AG09309 (cell line): ENCODE results near the gene RELB.
"Not testable (repeated sequence)": the region's sequence is repeated elsewhere in the genome, so short reads cannot be mapped to it uniquely, and the experiment has no call there.

ENCODE experiments used
- DNase-seq: peaks from one replicate; pipeline ENCODE4 v3.0.0-alpha.2; 2010; ENCODE audit warnings: low read depth
- H3K4me3 ChIP-seq: 2 replicates; pipeline ENCODE4 v1.5.1; 2011; ENCODE audit warnings: mild to moderate bottlenecking, low read depth, low read length, moderate library complexity; ENCODE audit not compliant: control insufficient read depth
- TF ChIP-seq, protein P1 (sequence below): IDR thresholded peaks from 2 replicates; pipeline ENCODE4 v1.5.1; 2011; ENCODE audit warnings: mild to moderate bottlenecking, low read depth, low read length, inconsistent platforms; ENCODE audit not compliant: insufficient read depth, control insufficient read depth; ENCODE audit errors: missing control alignments

Gene RELB

DNA sequence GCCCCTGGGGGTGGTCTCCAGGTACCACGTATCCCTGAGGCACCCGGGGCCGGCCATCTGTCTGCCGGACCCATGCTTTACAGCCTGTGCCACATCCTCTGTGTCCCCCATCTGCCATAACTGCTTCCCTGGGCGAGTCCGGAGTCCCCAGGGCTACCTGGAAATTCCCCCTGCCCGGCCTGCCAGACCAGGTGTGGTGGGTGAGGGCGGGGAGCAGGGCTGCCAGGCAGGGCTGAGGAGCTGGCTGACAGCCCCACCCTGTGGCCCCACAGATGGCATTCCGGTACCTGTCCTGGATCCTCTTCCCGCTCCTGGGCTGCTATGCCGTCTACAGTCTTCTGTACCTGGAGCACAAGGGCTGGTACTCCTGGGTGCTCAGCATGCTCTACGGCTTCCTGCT, 10.3 kb upstream of the RELB start:
- no peak for DNase-seq
- TF ChIP-seq, protein P1, sequence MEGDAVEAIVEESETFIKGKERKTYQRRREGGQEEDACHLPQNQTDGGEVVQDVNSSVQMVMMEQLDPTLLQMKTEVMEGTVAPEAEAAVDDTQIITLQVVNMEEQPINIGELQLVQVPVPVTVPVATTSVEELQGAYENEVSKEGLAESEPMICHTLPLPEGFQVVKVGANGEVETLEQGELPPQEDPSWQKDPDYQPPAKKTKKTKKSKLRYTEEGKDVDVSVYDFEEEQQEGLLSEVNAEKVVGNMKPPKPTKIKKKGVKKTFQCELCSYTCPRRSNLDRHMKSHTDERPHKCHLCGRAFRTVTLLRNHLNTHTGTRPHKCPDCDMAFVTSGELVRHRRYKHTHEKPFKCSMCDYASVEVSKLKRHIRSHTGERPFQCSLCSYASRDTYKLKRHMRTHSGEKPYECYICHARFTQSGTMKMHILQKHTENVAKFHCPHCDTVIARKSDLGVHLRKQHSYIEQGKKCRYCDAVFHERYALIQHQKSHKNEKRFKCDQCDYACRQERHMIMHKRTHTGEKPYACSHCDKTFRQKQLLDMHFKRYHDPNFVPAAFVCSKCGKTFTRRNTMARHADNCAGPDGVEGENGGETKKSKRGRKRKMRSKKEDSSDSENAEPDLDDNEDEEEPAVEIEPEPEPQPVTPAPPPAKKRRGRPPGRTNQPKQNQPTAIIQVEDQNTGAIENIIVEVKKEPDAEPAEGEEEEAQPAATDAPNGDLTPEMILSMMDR: no peak
- H3K4me3 ChIP-seq: no peak overlapping the region

GRCh38 chr19:44992336-44993163, 8.7 kb upstream of the RELB start:
- DNase-seq: no peak
- H3K4me3 ChIP-seq: no peak overlapping the region
- TF ChIP-seq, protein P1: no peak

- no peak overlapping the region for H3K4me3 ChIP-seq
- TF ChIP-seq, protein P1: no peak
- DNase-seq: no peak
Observed at GRCh38 chr19:44993526-44993925, 7.7 kb upstream of the RELB start.

DNA sequence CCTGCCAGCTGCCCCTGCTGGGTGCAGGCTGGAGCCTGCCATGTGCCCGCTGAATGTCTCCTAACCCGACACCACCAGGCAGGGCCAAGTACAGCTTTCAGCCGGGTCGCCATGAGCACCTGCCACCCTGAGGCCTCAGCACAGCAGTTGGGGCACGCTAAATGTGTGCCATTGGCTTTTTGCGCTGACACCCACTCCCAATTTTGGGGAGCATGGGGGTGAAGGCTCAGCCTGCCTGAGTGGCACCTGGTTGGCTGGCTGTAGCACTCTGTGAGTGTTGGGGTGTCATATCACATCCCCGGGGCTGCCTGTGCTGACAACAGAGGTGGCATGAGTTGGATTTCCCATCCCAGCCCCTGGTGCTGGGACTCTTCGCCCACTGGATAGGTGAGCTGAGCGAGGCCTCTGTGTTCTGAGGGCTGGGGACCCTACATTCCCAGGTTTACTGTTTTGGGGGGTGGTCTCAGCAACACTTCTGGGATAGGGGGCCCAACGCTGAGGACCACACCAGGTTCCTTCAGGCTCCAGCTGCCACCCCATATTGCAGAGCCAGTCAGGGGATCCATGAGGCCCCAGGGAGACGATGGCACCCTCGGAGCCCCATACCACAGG, 7.2 kb upstream of the RELB start:
- no peak overlapping the region for H3K4me3 ChIP-seq
- TF ChIP-seq, protein P1: no peak
- no peak for DNase-seq

DNA sequence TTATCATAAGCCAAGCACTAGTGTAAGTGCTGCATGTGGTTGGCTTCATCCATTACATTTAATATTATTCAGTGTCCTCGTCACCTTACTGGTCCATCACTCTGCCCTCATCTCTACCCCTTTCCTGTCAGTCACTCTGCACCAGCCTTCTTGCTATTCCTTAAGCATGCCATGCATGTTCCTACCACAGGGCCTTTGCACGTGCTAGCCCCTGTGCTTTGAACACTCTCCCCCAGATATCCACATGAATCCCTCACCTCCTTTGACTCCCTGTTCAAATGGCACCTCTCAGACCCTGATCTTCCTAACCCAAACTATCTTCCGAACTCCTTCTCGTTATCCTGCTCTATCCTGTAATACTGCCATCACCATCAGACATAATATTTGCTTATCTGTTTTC, 3.2 kb upstream of the RELB start:
- TF ChIP-seq, protein P1: no peak
- DNase-seq: no peak
- no peak overlapping the region for H3K4me3 ChIP-seq

DNA sequence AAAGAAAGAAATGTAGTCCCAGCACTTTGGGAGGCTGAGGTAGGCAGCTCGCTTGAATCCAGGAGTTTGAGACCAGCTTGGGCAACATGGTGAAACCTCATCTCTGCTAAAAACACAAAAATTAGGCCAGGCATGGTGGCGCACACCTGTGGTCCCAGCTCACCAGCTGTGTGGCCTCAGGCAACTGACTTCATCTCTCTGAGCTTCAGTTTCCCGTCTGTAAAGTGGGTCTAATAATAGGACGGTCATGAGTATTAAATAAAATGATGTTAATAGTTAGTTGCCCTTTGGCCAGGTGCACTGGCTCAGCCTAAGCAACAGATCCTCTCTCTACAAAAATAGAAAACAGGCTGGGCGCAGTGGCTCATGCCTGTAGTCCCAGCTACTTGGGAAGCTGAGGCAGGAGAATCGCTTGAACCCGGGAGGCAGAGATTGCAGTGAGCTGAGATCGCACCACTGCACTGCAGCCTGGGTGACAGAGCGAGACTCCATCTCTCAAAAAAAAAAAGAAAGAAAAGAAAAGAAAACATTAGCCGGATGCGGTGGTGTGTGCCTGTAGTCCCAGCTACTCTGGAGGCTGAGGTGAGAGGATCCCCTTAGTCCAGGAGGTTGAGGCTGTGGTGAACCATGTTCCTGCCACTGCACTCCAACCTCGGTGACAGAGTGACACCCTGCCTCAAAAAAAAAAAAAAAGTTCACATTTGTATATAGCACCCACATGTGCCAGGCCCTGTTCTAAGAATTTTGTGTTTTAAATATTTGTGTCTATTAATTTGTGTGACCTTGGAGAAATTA, 1.9 kb upstream of the RELB start:
- H3K4me3 ChIP-seq, DNase-seq: not testable (repeated sequence)

GRCh38 chr19:45000665-45001064, 599 bp upstream of the RELB start:
- not testable (repeated sequence) for DNase-seq
- peak overlapping the region; percentile 48 for H3K4me3 ChIP-seq
